ENCODE data around the gene RERE. TPM values are rescaled to one million over a fixed set of nuclear protein-coding genes. Genes with fewer than 3 reads are reported as not detected.

RERE gene
- total and polyA plus RNA-seq, 2 donors (not counting 3 experiments of a cell fraction or from before 2014, with no cell fraction given): 14.1 to 113 TPM

DNA sequence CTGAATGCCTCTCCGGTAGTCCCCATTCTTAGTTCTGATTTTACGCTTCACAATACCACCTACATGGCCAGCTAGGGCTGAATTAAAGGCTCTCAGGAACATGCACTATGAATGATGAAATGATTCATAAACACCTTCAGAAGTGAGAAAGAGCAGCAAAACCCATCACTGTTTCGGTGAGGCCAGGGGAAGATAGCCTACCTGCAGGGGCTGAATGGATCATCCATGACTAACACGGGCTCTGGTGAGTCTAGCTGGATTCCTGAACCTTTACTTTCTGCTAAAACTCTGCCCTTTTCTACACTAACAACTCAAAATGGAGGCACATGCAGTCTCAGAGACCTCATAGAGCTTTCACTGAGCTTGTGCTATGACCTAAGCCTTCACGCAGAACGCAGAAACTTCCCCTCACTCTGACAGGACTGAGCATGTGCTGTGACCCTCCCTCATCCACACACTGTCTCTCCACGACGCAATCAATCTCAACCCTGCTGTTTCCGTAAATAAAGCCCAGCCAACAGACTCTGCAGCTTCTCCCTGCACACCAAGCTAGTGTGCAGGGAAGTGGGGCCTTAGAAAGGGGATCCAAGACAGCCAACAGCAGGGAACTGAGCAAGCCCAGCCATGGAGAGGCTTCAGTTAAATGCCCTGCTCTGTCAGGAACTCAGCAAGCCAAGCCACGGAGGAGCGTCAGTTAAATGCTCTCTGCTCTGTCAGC lies 291.7 kb downstream of the RERE start:
- H3K9ac ChIP-seq (replicated peaks; ENCODE audit: extremely low read depth, insufficient read depth, low read length): no peak overlapping the region
- FAIRE-seq (peak; percentile 69), DNase-seq (ENCODE audit: low read depth, low spot score) (peak; percentile 96)
- H3K4me1 ChIP-seq (ENCODE audit: control insufficient read depth, extremely low read depth, insufficient read depth, low read length): peaks cover 14% of the 10 kb centered on the region
- H3K79me2 ChIP-seq (ENCODE audit: control insufficient read depth, insufficient read depth, low read length): peaks cover 6% of the 10 kb centered on the region
- no peak overlapping the region for H3K27ac ChIP-seq (ENCODE audit: insufficient read depth, low read depth, low read length)
- dilution Hi-C loops (cut with MboI; ENCODE audit: extremely low pct_ligation_motif_present, low sequenced_read_pairs): no loop called here
- H3K9me3 ChIP-seq (replicated peaks; ENCODE audit: control insufficient read depth, insufficient read depth, low read length): no peaks in the 10 kb centered on the region
- H3K4me2 ChIP-seq (ENCODE audit: insufficient read depth, low read length): peak overlapping the region; percentile 1
- ChIA-PET CTCF (interaction anchor here (0.8 to 2.0 kb wide), 15 partner anchors 9 to 510 kb away, joined by 3 to 10 read pairs (median 4); no protein-coding TSS in a partner anchor), POLR2A (interaction anchor here (0.6 kb wide), 1 partner anchor 85 kb away, joined by 4 read pairs; no protein-coding TSS in a partner anchor)
- no peaks in the 10 kb centered on the region for H3K36me3 ChIP-seq (ENCODE audit: control insufficient read depth in 2 of 2, extremely low read depth in 1 of 2, insufficient read depth in 2 of 2, low read length in 2 of 2)
- TF ChIP-seq EZH2 (IDR thresholded peaks at IDR 0.05; ENCODE audit: borderline replicate concordance, low read depth, low read length, severe bottlenecking) (no peak), FOS (IDR thresholded peaks at IDR 0.05; ENCODE audit: borderline replicate concordance, insufficient read depth, low read length) (no peak), JUN (IDR thresholded peaks at IDR 0.05; ENCODE audit: borderline replicate concordance, insufficient read depth, insufficient read length, low read depth) (no peak), POLR2A (IDR thresholded peaks at IDR 0.05; ENCODE audit: low read depth, low read length) (peak; percentile 38)
- H3K4me3 ChIP-seq (replicated peaks in 1 of 3; ENCODE audit: insufficient read depth in 1 of 3, low read depth in 1 of 3, low read length in 3 of 3): no peak overlapping the region
- H3K27me3 ChIP-seq (ENCODE audit: control insufficient read depth in 2 of 2, insufficient read depth in 2 of 2, low read length in 2 of 2): no peaks in the 10 kb centered on the region
- no TSS peak for BruUV-seq (replicated peaks)
- H2AFZ ChIP-seq (ENCODE audit: low read depth, low read length): no peak overlapping the region
- H3K9me1 ChIP-seq (replicated peaks; ENCODE audit: control insufficient read depth, extremely low read depth, insufficient read depth, low read length): no peaks in the 10 kb centered on the region
- intact Hi-C loops (cut with micrococcal nuclease): no loop called here
- peaks cover 2% of the 10 kb centered on the region for H4K20me1 ChIP-seq (replicated peaks; ENCODE audit: control insufficient read depth, extremely low read depth, insufficient read depth, low read length)

DNA sequence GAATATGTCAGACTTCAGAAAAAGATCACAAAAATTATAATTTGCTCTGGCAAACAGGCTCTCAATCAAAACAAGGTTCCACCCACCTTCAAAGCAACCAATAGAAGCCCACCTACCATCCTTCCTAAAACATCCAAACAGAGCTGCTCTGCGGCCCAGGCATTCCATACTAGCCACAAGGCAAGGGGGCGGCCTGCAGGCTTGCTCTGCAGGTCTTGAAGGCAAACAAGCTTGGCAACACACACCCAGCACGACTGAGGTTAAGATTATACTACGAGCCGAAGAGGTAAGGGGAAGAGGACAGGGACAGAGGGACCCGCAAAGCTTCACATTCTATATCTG lies 292.3 kb downstream of the RERE start:
- Histone ChIP-seq H2AFZ (ENCODE audit: low read depth, low read length) (no peak overlapping the region), H3K9me3 (replicated peaks; ENCODE audit: control insufficient read depth, insufficient read depth, low read length) (no peaks in the 10 kb centered on the region), H3K9me1 (replicated peaks; ENCODE audit: control insufficient read depth, extremely low read depth, insufficient read depth, low read length) (no peaks in the 10 kb centered on the region), H4K20me1 (replicated peaks; ENCODE audit: control insufficient read depth, extremely low read depth, insufficient read depth, low read length) (peaks cover 2% of the 10 kb centered on the region), H3K4me3 (replicated peaks in 1 of 3; ENCODE audit: insufficient read depth in 1 of 3, low read depth in 1 of 3, low read length in 3 of 3) (no peak overlapping the region), H3K27ac (ENCODE audit: insufficient read depth, low read depth, low read length) (no peak overlapping the region), H3K27me3 (ENCODE audit: control insufficient read depth in 2 of 2, insufficient read depth in 2 of 2, low read length in 2 of 2) (no peaks in the 10 kb centered on the region), H3K36me3 (ENCODE audit: control insufficient read depth in 2 of 2, extremely low read depth in 1 of 2, insufficient read depth in 2 of 2, low read length in 2 of 2) (no peaks in the 10 kb centered on the region), H3K4me2 (ENCODE audit: insufficient read depth, low read length) (no peak overlapping the region), H3K9ac (replicated peaks; ENCODE audit: extremely low read depth, insufficient read depth, low read length) (no peak overlapping the region), H3K79me2 (ENCODE audit: control insufficient read depth, insufficient read depth, low read length) (peaks cover 6% of the 10 kb centered on the region), H3K4me1 (ENCODE audit: control insufficient read depth, extremely low read depth, insufficient read depth, low read length) (peaks cover 14% of the 10 kb centered on the region)
- FAIRE-seq (peak; percentile 26), DNase-seq (ENCODE audit: low read depth, low spot score) (peak; percentile 24)
- intact Hi-C loops (cut with micrococcal nuclease) (no loop called here), dilution Hi-C loops (cut with MboI; ENCODE audit: extremely low pct_ligation_motif_present, low sequenced_read_pairs) (no loop called here)
- BruUV-seq (replicated peaks): no TSS peak
- POLR2A ChIA-PET: no interaction called here
- TF ChIP-seq, protein P1, sequence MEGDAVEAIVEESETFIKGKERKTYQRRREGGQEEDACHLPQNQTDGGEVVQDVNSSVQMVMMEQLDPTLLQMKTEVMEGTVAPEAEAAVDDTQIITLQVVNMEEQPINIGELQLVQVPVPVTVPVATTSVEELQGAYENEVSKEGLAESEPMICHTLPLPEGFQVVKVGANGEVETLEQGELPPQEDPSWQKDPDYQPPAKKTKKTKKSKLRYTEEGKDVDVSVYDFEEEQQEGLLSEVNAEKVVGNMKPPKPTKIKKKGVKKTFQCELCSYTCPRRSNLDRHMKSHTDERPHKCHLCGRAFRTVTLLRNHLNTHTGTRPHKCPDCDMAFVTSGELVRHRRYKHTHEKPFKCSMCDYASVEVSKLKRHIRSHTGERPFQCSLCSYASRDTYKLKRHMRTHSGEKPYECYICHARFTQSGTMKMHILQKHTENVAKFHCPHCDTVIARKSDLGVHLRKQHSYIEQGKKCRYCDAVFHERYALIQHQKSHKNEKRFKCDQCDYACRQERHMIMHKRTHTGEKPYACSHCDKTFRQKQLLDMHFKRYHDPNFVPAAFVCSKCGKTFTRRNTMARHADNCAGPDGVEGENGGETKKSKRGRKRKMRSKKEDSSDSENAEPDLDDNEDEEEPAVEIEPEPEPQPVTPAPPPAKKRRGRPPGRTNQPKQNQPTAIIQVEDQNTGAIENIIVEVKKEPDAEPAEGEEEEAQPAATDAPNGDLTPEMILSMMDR (IDR thresholded peaks at IDR 0.05; ENCODE audit: extremely low read depth in 1 of 2, insufficient read depth in 1 of 2, low read depth in 1 of 2, low read length in 2 of 2): no peak
- TF ChIP-seq MYC (IDR thresholded peaks at IDR 0.05; ENCODE audit: low read depth, low read length): no peak
- no peak for TF ChIP-seq EZH2 (IDR thresholded peaks at IDR 0.05; ENCODE audit: borderline replicate concordance, low read depth, low read length, severe bottlenecking)
- TF ChIP-seq, protein P2, sequence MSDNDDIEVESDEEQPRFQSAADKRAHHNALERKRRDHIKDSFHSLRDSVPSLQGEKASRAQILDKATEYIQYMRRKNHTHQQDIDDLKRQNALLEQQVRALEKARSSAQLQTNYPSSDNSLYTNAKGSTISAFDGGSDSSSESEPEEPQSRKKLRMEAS (IDR thresholded peaks at IDR 0.05; ENCODE audit: insufficient read depth, insufficient read length): no peak
- no peak for TF ChIP-seq JUN (IDR thresholded peaks at IDR 0.05; ENCODE audit: borderline replicate concordance, insufficient read depth, insufficient read length, low read depth)
- TF ChIP-seq POLR2A (IDR thresholded peaks at IDR 0.05; ENCODE audit: low read depth, low read length): no peak
- TF ChIP-seq POLR2AphosphoS5 (IDR thresholded peaks at IDR 0.05; ENCODE audit: insufficient read depth, low read depth, low read length): no peak
- TF ChIP-seq FOS (IDR thresholded peaks at IDR 0.05; ENCODE audit: borderline replicate concordance, insufficient read depth, low read length): no peak
- no peak for TF ChIP-seq GATA2 (IDR thresholded peaks at IDR 0.05; ENCODE audit: insufficient read depth, insufficient read length, low read depth, low read length)
- CTCF ChIA-PET: interaction anchor here (0.9 to 2.0 kb wide), 9 partner anchors 9 to 510 kb away, joined by 3 to 10 read pairs (median 5); no protein-coding TSS in a partner anchor
